22Rv1 (cell line): ENCODE data around the gene SPEM1.

Experiments
- CTCF ChIP-seq: fragments of 450-650 bp; IDR thresholded peaks from 2 replicates; pipeline ENCODE4 v1.5.1; 2017; ENCODE audit warnings: mild to moderate bottlenecking
- ZFX ChIP-seq: fragments of 450-650 bp; IDR thresholded peaks from 2 replicates; pipeline ENCODE4 v1.6.1; 2017; ENCODE audit warnings: antibody characterized with exemption, borderline replicate concordance

GRCh38 chr17:7407082-7407481, 13.0 kb upstream of the SPEM1 start:
- no peak for TF ChIP-seq CTCF
- no peak for TF ChIP-seq ZFX
